HCT116 (cell line): ENCODE results near the gene MPV17L. TPM values are rescaled to one million over a fixed set of nuclear protein-coding genes. Genes with fewer than 3 reads are reported as not detected.
"Not testable (repeated sequence)": the region's sequence is repeated elsewhere in the genome, so short reads cannot be mapped to it uniquely, and the experiment has no call there.

Experiments
- ATAC-seq: fragments of 200-7000 bp; cut with Tn5 transposase; 2 replicates; pipeline ENCODE4 v1.9.1; 2020; ENCODE audit warnings: mild to moderate bottlenecking, moderate library complexity
- BruUV-seq: library from RNA; stranded (reverse); fragments of 400-500 nt; replicated peaks from 2 replicates; lab custom pipeline; 2021; lab: Mats Ljungman, UMichigan
- CTCF ChIA-PET: fragments of 300-600 bp; sonication (Branson Sonifier 250); formaldehyde crosslinking; loops from one replicate; lab custom pipeline; 2021; ENCODE audit warnings: antibody characterized with exemption; lab: Charles Lee
- POLR2A ChIA-PET: fragments of 300-600, 350-600 bp; sonication (Branson Sonifier 250); formaldehyde crosslinking; loops from one replicate; lab custom pipeline; 2021; ENCODE audit warnings: antibody characterized with exemption; lab: Charles Lee
- RAD21 ChIA-PET, 2 experiments: fragments of 300-600 bp; sonication (Branson Sonifier 250); formaldehyde crosslinking; loops; one replicate each; lab custom pipeline; 2023; ENCODE audit warnings: low total read pairs in 2 of 2; ENCODE audit not compliant: uncharacterized antibody in 2 of 2, unreplicated experiment in 2 of 2, low non-redundant PET in 1 of 2; lab: Charles Lee
- DNase-seq: peaks from one replicate; pipeline ENCODE4 v3.0.0-alpha.2; 2010; ENCODE audit warnings: low read depth, low spot score
- H2AFZ ChIP-seq: fragments of 200-600 bp; shearing (Covaris generic), sonication (generic); 2 replicates; pipeline ENCODE4 v1.6.1; 2017; ENCODE audit warnings: low read depth, mixed run types, mixed read lengths, antibody characterized with exemption, low read length; ENCODE audit not compliant: poor library complexity, severe bottlenecking
- H3K27ac ChIP-seq: 2 replicates; pipeline ENCODE4 v1.5.1; 2012; ENCODE audit warnings: low read depth, low read length
- H3K27me3 ChIP-seq: fragments of 200-600 bp; sonication (generic); 2 replicates; pipeline ENCODE4 v1.6.1; 2016; ENCODE audit warnings: mixed run types, low read length, mixed read lengths; ENCODE audit not compliant: insufficient read depth
- H3K36me3 ChIP-seq, 2 experiments: fragments of 200-500 bp in 1 of 2; fragments of 200-600 bp in 1 of 2; sonication (Bioruptor generic) in 1 of 2; sonication (generic) in 1 of 2; 2 replicates each; pipeline versions ENCODE4 v1.5.1 to v1.6.1; 2014 to 2016; ENCODE audit warnings: low read length in 2 of 2, inconsistent platforms in 1 of 2, mixed read lengths in 1 of 2, mixed run types in 1 of 2; ENCODE audit not compliant: insufficient read depth in 2 of 2, control insufficient read depth in 1 of 2
- H3K4me1 ChIP-seq, 2 experiments: fragments of 200-600 bp in 1 of 2; sonication (generic) in 1 of 2; 2 replicates each; pipeline versions ENCODE4 v1.5.1 to v1.6.1; 2012 to 2017; ENCODE audit warnings: low read length in 2 of 2, inconsistent platforms in 1 of 2, mild to moderate bottlenecking in 1 of 2, mixed read lengths in 1 of 2, mixed run types in 1 of 2, moderate library complexity in 1 of 2; ENCODE audit not compliant: insufficient read depth in 2 of 2, control insufficient read depth in 1 of 2
- H3K4me2 ChIP-seq: fragments of 200-600 bp; sonication (generic); 2 replicates; pipeline ENCODE4 v1.6.1; 2017; ENCODE audit warnings: mixed run types, low read length, mixed read lengths
- H3K4me3 ChIP-seq, 2 experiments: fragments of 200-600 bp in 1 of 2; sonication (generic) in 1 of 2; replicated peaks in 1 of 2; 2 replicates each; pipeline ENCODE4 v1.5.1; 2011 to 2016; ENCODE audit warnings: low read length in 2 of 2, control low read depth in 1 of 2, low read depth in 1 of 2, mild to moderate bottlenecking in 1 of 2, mixed read lengths in 1 of 2, mixed run types in 1 of 2
- H3K79me2 ChIP-seq: fragments of 200-600 bp; sonication (generic); 2 replicates; pipeline ENCODE4 v1.6.1; 2017; ENCODE audit warnings: mild to moderate bottlenecking, mixed run types, low read length, moderate library complexity, mixed read lengths; ENCODE audit not compliant: insufficient read depth
- H3K9ac ChIP-seq: fragments of 200-600 bp; sonication (generic); 2 replicates; pipeline ENCODE4 v1.6.1; 2016; ENCODE audit warnings: low read length, mixed read lengths
- H3K9me2 ChIP-seq: fragments of 200-600 bp; sonication (generic), shearing (Covaris generic); 2 replicates; pipeline ENCODE4 v1.6.1; 2017; ENCODE audit warnings: mixed run types, mild to moderate bottlenecking, moderate library complexity; ENCODE audit not compliant: insufficient read depth
- H3K9me3 ChIP-seq, 2 experiments: fragments of 200-500 bp in 1 of 2; fragments of 200-600 bp in 1 of 2; sonication (Bioruptor generic) in 1 of 2; sonication (generic) in 1 of 2; 2 replicates each; pipeline ENCODE4 v1.6.1; 2014 to 2017; ENCODE audit warnings: low read length in 2 of 2, mixed read lengths in 2 of 2, inconsistent platforms in 1 of 2, low read depth in 1 of 2, mild to moderate bottlenecking in 1 of 2, mixed run types in 1 of 2, moderate library complexity in 1 of 2; ENCODE audit not compliant: control insufficient read depth in 1 of 2, insufficient read depth in 1 of 2
- H4K20me1 ChIP-seq: fragments of 200-600 bp; sonication (generic), shearing (Covaris generic); 2 replicates; pipeline ENCODE4 v1.6.1; 2017; ENCODE audit warnings: mixed run types, mild to moderate bottlenecking, moderate library complexity; ENCODE audit not compliant: insufficient read depth
- CBX3 ChIP-seq: IDR thresholded peaks from 2 replicates; pipeline ENCODE4 v1.6.1; 2012; ENCODE audit warnings: low read depth
- EZH2 ChIP-seq: fragments of 200-600 bp; sonication (generic); IDR thresholded peaks from 2 replicates; pipeline ENCODE4 v1.6.1; 2017; ENCODE audit warnings: antibody characterized with exemption, mixed run types
- EZH2phosphoT487 ChIP-seq: fragments of 200-600 bp; IDR thresholded peaks from 2 replicates; pipeline ENCODE4 v1.6.1; 2018; ENCODE audit warnings: antibody characterized with exemption, borderline replicate concordance
- JUND ChIP-seq: IDR thresholded peaks from 2 replicates; pipeline ENCODE4 v1.6.1; 2012
- POLR2AphosphoS5 ChIP-seq: IDR thresholded peaks from 2 replicates; pipeline ENCODE4 v1.6.1; 2011; ENCODE audit warnings: mild to moderate bottlenecking, low read depth, low read length, moderate library complexity
- SIN3A ChIP-seq: IDR thresholded peaks from 2 replicates; pipeline ENCODE4 v1.6.1; 2012; ENCODE audit warnings: low read depth
- SRF ChIP-seq: IDR thresholded peaks from 2 replicates; pipeline ENCODE4 v1.6.1; 2012; ENCODE audit warnings: low read depth
- ZNF274 ChIP-seq: fragments of 200-500 bp; sonication (Bioruptor generic); IDR thresholded peaks from 2 replicates; pipeline ENCODE4 v1.6.1; 2014; ENCODE audit warnings: mild to moderate bottlenecking, low read depth, low read length, inconsistent platforms
- intact Hi-C: fragments of 100-400 bp; cut with micrococcal nuclease; formaldehyde crosslinking; loops from 2 replicates; pipeline ENCODE4 v1.10.0; 2022
- total RNA-seq: library from RNA; stranded (reverse); gene quantifications from one replicate; pipeline ENCODE4 v1.2.1, GENCODE V29; 2021; ENCODE audit not compliant: unreplicated experiment
- TF ChIP-seq, protein P1 (sequence below): IDR thresholded peaks from 2 replicates; pipeline ENCODE4 v1.6.1; 2011; ENCODE audit warnings: mild to moderate bottlenecking, low read length, moderate library complexity; ENCODE audit not compliant: insufficient replicate concordance; ENCODE audit errors: extremely low read depth
- TF ChIP-seq, protein P2 (sequence below), 3 experiments: fragments of 200-600 bp in 1 of 3; sonication (generic) in 1 of 3; IDR thresholded peaks in 2 of 3; conservative IDR thresholded peaks in 1 of 3; 2 replicates each; pipeline ENCODE4 v1.5.1; 2012 to 2017; ENCODE audit warnings: low read depth in 2 of 3, low read length in 2 of 3, antibody characterized with exemption in 1 of 3, borderline replicate concordance in 1 of 3, control low read depth in 1 of 3, mild to moderate bottlenecking in 1 of 3, mixed read lengths in 1 of 3, mixed run types in 1 of 3, moderate library complexity in 1 of 3; ENCODE audit not compliant: insufficient read depth in 1 of 3

Gene MPV17L
- total RNA-seq, 1 experiment from 2014 or later, result not detected

DNA sequence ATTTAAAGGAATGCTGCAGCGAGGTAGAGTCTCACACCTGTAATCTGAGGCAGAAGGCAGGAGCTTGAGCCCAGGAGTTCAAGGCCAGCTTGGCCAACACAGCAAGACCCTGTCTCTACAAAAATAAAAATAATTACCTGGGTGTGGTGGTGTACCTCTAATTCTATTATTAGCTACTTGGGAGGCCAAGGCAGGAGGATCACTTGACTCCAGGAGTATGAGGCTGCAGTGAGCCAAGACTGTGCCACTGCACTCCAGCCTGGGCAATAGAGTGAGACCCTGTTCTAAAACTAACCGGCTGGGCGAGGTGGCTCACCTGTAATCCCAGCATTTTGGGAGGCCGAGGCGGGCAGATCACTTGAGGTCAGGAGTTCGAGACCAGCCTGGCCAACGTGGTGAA, 57.7 kb downstream of the MPV17L start:
- H2AFZ ChIP-seq, H3K9me2 ChIP-seq, H3K4me1 ChIP-seq, POLR2A ChIA-PET, DNase-seq, RAD21 ChIA-PET, ATAC-seq, H3K27ac ChIP-seq, CTCF ChIA-PET, H3K4me2 ChIP-seq, H4K20me1 ChIP-seq, H3K9me3 ChIP-seq, H3K79me2 ChIP-seq, H3K4me3 ChIP-seq, H3K36me3 ChIP-seq, H3K9ac ChIP-seq, H3K27me3 ChIP-seq, intact Hi-C loops, BruUV-seq: not testable (repeated sequence)

DNA sequence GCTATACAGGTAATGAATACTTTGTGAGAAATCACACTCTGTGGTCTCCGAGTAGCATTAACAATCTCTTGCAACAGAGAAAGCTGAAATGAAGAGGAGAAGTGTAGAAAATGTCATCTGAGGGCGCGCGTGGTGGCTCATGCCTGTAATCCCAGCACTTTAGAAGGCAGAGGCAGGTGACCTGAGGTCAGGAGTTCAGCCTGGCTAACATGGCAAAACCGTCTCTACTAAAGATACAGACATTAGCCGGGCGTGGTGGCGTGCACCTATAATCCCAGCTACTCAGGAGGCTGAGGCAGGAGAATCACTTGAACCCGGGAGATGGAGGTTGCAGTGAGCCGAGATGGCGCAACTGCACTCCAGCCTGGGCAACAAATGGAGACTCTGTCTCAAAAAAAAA, 59.4 kb downstream of the MPV17L start:
- BruUV-seq, result not testable (repeated sequence)

DNA sequence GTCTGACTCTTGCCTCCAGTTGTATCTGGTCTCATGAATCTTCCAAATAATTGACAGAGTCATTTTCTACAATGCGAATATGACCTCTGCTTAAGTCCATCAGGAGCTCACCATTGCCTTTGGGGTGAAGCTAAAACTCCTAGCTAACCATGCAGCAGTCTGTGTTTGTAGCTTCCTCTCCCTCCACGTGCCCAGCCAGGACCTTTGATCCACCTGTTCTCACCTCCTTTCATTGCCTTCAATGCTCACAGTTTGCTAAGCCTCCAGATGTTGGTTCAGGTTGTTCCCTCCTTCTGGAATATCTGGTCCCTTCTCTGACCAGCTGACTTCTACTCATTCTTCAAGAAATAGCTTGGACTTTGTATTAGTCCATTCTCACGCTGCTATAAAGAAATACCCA, 61.8 kb downstream of the MPV17L start:
- intact Hi-C loops, result no loop called here
- Histone ChIP-seq H3K4me1 (peaks cover under 1 to 32% of the 10 kb centered on the region in 2 experiments; a peak in 3 of 4 replicates), H3K27me3 (no peaks in the 10 kb centered on the region), H3K9me3 (no peaks in the 10 kb centered on the region), H3K4me2 (no peak overlapping the region), H2AFZ (no peak overlapping the region), H3K79me2 (no peaks in the 10 kb centered on the region), H3K36me3 (no peaks in the 10 kb centered on the region), H3K9ac (no peak overlapping the region), H3K4me3 (no peak overlapping the region), H4K20me1 (no peaks in the 10 kb centered on the region), H3K27ac (no peak overlapping the region), H3K9me2 (no peaks in the 10 kb centered on the region)
- ChIA-PET POLR2A (no interaction called here), CTCF (interaction anchor here (1.8 kb wide), 1 partner anchor 30 kb away, joined by 6 read pairs; no protein-coding TSS in a partner anchor), RAD21 (no interaction called here)
- ATAC-seq (no peak), DNase-seq (no peak)
- BruUV-seq, result no TSS peak
- TF ChIP-seq CBX3, result no peak
- no peak for TF ChIP-seq ZNF274
- TF ChIP-seq, protein P1, sequence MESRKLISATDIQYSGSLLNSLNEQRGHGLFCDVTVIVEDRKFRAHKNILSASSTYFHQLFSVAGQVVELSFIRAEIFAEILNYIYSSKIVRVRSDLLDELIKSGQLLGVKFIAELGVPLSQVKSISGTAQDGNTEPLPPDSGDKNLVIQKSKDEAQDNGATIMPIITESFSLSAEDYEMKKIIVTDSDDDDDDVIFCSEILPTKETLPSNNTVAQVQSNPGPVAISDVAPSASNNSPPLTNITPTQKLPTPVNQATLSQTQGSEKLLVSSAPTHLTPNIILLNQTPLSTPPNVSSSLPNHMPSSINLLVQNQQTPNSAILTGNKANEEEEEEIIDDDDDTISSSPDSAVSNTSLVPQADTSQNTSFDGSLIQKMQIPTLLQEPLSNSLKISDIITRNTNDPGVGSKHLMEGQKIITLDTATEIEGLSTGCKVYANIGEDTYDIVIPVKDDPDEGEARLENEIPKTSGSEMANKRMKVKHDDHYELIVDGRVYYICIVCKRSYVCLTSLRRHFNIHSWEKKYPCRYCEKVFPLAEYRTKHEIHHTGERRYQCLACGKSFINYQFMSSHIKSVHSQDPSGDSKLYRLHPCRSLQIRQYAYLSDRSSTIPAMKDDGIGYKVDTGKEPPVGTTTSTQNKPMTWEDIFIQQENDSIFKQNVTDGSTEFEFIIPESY, result no peak
- TF ChIP-seq, protein P2, sequence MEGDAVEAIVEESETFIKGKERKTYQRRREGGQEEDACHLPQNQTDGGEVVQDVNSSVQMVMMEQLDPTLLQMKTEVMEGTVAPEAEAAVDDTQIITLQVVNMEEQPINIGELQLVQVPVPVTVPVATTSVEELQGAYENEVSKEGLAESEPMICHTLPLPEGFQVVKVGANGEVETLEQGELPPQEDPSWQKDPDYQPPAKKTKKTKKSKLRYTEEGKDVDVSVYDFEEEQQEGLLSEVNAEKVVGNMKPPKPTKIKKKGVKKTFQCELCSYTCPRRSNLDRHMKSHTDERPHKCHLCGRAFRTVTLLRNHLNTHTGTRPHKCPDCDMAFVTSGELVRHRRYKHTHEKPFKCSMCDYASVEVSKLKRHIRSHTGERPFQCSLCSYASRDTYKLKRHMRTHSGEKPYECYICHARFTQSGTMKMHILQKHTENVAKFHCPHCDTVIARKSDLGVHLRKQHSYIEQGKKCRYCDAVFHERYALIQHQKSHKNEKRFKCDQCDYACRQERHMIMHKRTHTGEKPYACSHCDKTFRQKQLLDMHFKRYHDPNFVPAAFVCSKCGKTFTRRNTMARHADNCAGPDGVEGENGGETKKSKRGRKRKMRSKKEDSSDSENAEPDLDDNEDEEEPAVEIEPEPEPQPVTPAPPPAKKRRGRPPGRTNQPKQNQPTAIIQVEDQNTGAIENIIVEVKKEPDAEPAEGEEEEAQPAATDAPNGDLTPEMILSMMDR (IDR thresholded peaks at IDR 0.05 in 2 of 3, conservative IDR thresholded peaks at IDR 0.05 in 1 of 3; ENCODE audit: borderline replicate concordance in 1 of 3, insufficient read depth in 1 of 3, low read depth in 2 of 3, low read length in 2 of 3), result no peak
- no peak for TF ChIP-seq SRF
- TF ChIP-seq EZH2, result no peak
- TF ChIP-seq SIN3A, result no peak
- no peak for TF ChIP-seq EZH2phosphoT487
- no peak for TF ChIP-seq POLR2AphosphoS5
- TF ChIP-seq JUND, result no peak

More for the DNA sequence above, 59.4 kb downstream of the MPV17L start:
- H2AFZ ChIP-seq, H3K27ac ChIP-seq, RAD21 ChIA-PET, H3K9me3 ChIP-seq, H3K27me3 ChIP-seq, H3K79me2 ChIP-seq, H3K36me3 ChIP-seq, ATAC-seq, POLR2A ChIA-PET, DNase-seq, H3K9me2 ChIP-seq, CTCF ChIA-PET, H3K4me2 ChIP-seq, H3K4me3 ChIP-seq, H4K20me1 ChIP-seq, intact Hi-C loops, H3K9ac ChIP-seq: not testable (repeated sequence)
- peaks cover 0 to 14% of the 10 kb centered on the region in 2 experiments; a peak in 2 of 4 replicates for H3K4me1 ChIP-seq
